WTC11 (cell line): Measurements from ENCODE around the gene FKBP10. TPM values are rescaled to one million over a fixed set of nuclear protein-coding genes. Genes with fewer than 3 reads are reported as not detected.

Experiments
- ATAC-seq: fragments of 200-7000 bp; cut with Tn5 transposase; 2 replicates; pipeline ENCODE4 v1.10.0; 2021; ENCODE audit warnings: mild to moderate bottlenecking, moderate library complexity
- Bru-seq: library from RNA; stranded (reverse); fragments of 400-500 nt; gene quantifications from one replicate; lab custom pipeline; 2021; lab: Mats Ljungman, UMichigan
- CTCF ChIA-PET: fragments of 300-600 bp; sonication (Branson Sonifier 250); formaldehyde crosslinking; loops from one replicate; lab custom pipeline; 2021; ENCODE audit warnings: antibody characterized with exemption; lab: Charles Lee
- POLR2A ChIA-PET: fragments of 350-600 bp; sonication (Branson Sonifier 250); formaldehyde crosslinking; loops from one replicate; lab custom pipeline; 2021; ENCODE audit warnings: antibody characterized with exemption; lab: Charles Lee
- DNase-seq: peaks from one replicate; pipeline ENCODE4 v3.0.0; 2021; ENCODE audit warnings: low spot score
- H3K27ac Mint-ChIP-seq: 2 replicates; pipeline ENCODE4 v1.8.0; 2021; ENCODE audit warnings: mixed read lengths
- H3K27me3 Mint-ChIP-seq: 2 replicates; pipeline ENCODE4 v1.8.0; 2021; ENCODE audit warnings: low read depth, mild to moderate bottlenecking, moderate library complexity, mixed read lengths
- H3K36me3 Mint-ChIP-seq: 2 replicates; pipeline ENCODE4 v1.8.0; 2021; ENCODE audit warnings: mixed read lengths
- H3K4me1 Mint-ChIP-seq: 2 replicates; pipeline ENCODE4 v1.8.0; 2022; ENCODE audit warnings: mixed read lengths
- H3K4me3 Mint-ChIP-seq: 2 replicates; pipeline ENCODE4 v1.8.0; 2021; ENCODE audit warnings: mild to moderate bottlenecking, moderate library complexity, mixed read lengths
- H3K9me3 Mint-ChIP-seq: 2 replicates; pipeline ENCODE4 v1.8.0; 2021; ENCODE audit warnings: mixed read lengths
- ATF1 ChIP-seq: sonication (generic); formaldehyde crosslinking; IDR thresholded peaks from 2 replicates; pipeline ENCODE4 v1.8.1; 2023; ENCODE audit warnings: mild to moderate bottlenecking, moderate library complexity, missing genetic modification reagents
- GRHL2 ChIP-seq: fragments of 250-450 bp; sonication (Bioruptor Pico); IDR thresholded peaks from 2 replicates; pipeline ENCODE4 v1.8.0; 2022; ENCODE audit warnings: mild to moderate bottlenecking, moderate library complexity; ENCODE audit not compliant: insufficient replicate concordance, severe bottlenecking
- KAT7 ChIP-seq: sonication (generic); formaldehyde crosslinking; IDR thresholded peaks from 2 replicates; pipeline ENCODE4 v1.8.1; 2023; ENCODE audit warnings: missing genetic modification reagents, mild to moderate bottlenecking, borderline replicate concordance
- NFATC4 ChIP-seq: fragments of 250-450 bp; sonication (Bioruptor Pico); IDR thresholded peaks from 2 replicates; pipeline ENCODE4 v1.9.0; 2021; ENCODE audit warnings: mild to moderate bottlenecking
- SOX15 ChIP-seq: fragments of 250-450 bp; sonication (Bioruptor Pico); IDR thresholded peaks from 2 replicates; pipeline ENCODE4 v1.9.0; 2021; ENCODE audit warnings: mild to moderate bottlenecking
- TCF7 ChIP-seq: sonication (generic); formaldehyde crosslinking; IDR thresholded peaks from 2 replicates; pipeline ENCODE4 v1.8.0; 2022; ENCODE audit warnings: mild to moderate bottlenecking, low read depth, missing genetic modification reagents, moderate library complexity
- TEAD1 ChIP-seq: sonication (generic); formaldehyde crosslinking; IDR thresholded peaks from 2 replicates; pipeline ENCODE4 v1.8.0; 2022; ENCODE audit warnings: mild to moderate bottlenecking, missing genetic modification reagents
- ZNF219 ChIP-seq: sonication (generic); formaldehyde crosslinking; IDR thresholded peaks from 2 replicates; pipeline ENCODE4 v1.8.0; 2023; ENCODE audit warnings: missing genetic modification reagents, mild to moderate bottlenecking, borderline replicate concordance
- ZNF232 ChIP-seq: sonication (generic); formaldehyde crosslinking; IDR thresholded peaks from 2 replicates; pipeline ENCODE4 v1.8.0; 2022; ENCODE audit warnings: mild to moderate bottlenecking, missing genetic modification reagents
- ZNF416 ChIP-seq: fragments of 250-450 bp; sonication (Bioruptor Pico); IDR thresholded peaks from 2 replicates; pipeline ENCODE4 v1.9.0; 2021; ENCODE audit warnings: mild to moderate bottlenecking, inconsistent platforms
- ZNF423 ChIP-seq: fragments of 250-450 bp; sonication (Bioruptor Pico); IDR thresholded peaks from 2 replicates; pipeline ENCODE4 v2.1.2; 2022; ENCODE audit warnings: mild to moderate bottlenecking, moderate library complexity
- long read RNA-seq, 3 experiments: library from RNA in 1 of 3; library from capped mRNA in 1 of 3; library from polyadenylated mRNA in 1 of 3; unstranded in 2 of 3; stranded (forward) in 1 of 3; transcript quantifications; one replicate each; pipeline ENCODE4 v2.0.0, GENCODE V29; 2021
- total RNA-seq: library from RNA; stranded (reverse); gene quantifications from 3 replicates; pipeline ENCODE4 v1.2.3, GENCODE V29; 2021
- TF ChIP-seq, protein P1 (sequence below): sonication (generic); formaldehyde crosslinking; IDR thresholded peaks from 2 replicates; pipeline ENCODE4 v1.8.0; 2022; ENCODE audit warnings: mild to moderate bottlenecking, missing genetic modification reagents
- TF ChIP-seq, protein P2 (sequence below): fragments of 250-450 bp; sonication (Bioruptor Pico); IDR thresholded peaks from 2 replicates; pipeline ENCODE4 v1.9.0; 2021; ENCODE audit warnings: mild to moderate bottlenecking
- TF ChIP-seq, protein P3 (sequence below): sonication (generic); formaldehyde crosslinking; IDR thresholded peaks from 2 replicates; pipeline ENCODE4 v1.8.1; 2023; ENCODE audit warnings: mild to moderate bottlenecking, missing genetic modification reagents, moderate library complexity
- TF ChIP-seq, protein P4 (sequence below): sonication (generic); formaldehyde crosslinking; IDR thresholded peaks from 2 replicates; pipeline ENCODE4 v1.8.1; 2023; ENCODE audit warnings: mild to moderate bottlenecking, missing genetic modification reagents
- TF ChIP-seq, protein P5 (sequence below): sonication (generic); formaldehyde crosslinking; IDR thresholded peaks from 2 replicates; pipeline ENCODE4 v1.8.1; 2023; ENCODE audit warnings: mild to moderate bottlenecking, missing genetic modification reagents, borderline replicate concordance
- TF ChIP-seq, protein P6 (sequence below): sonication (generic); formaldehyde crosslinking; IDR thresholded peaks from 2 replicates; pipeline ENCODE4 v1.8.0; 2022; ENCODE audit warnings: missing genetic modification reagents

The FKBP10 gene, protein sequence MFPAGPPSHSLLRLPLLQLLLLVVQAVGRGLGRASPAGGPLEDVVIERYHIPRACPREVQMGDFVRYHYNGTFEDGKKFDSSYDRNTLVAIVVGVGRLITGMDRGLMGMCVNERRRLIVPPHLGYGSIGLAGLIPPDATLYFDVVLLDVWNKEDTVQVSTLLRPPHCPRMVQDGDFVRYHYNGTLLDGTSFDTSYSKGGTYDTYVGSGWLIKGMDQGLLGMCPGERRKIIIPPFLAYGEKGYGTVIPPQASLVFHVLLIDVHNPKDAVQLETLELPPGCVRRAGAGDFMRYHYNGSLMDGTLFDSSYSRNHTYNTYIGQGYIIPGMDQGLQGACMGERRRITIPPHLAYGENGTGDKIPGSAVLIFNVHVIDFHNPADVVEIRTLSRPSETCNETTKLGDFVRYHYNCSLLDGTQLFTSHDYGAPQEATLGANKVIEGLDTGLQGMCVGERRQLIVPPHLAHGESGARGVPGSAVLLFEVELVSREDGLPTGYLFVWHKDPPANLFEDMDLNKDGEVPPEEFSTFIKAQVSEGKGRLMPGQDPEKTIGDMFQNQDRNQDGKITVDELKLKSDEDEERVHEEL
- total RNA-seq (227 to 243 TPM (median 232 TPM) in 3 replicates), Bru-seq, nascent RNA (percentile 82 among the genes with signal in this experiment)
- long read RNA-seq, experiment 1, transcript FKBP10-201 (10 exons, 2,662 nt) = major isoform, 30 of 75 reads
- long read RNA-seq, experiment 1, partial matches to known transcripts = 10 of 75 reads
- long read RNA-seq, experiment 1, other reads (novel, unspliced or antisense) = 30 of 75 reads
- long read RNA-seq, experiment 2, transcript FKBP10-204 (3 exons, 1,129 nt) = minor isoform, 15 of 182 reads
- long read RNA-seq, experiment 2, transcript FKBP10-207 (4 exons, 837 nt) = minor isoform, 9 of 182 reads
- long read RNA-seq, experiment 2, transcript FKBP10-201 (10 exons, 2,662 nt) = major isoform, 52 of 182 reads
- long read RNA-seq, experiment 2, partial matches to known transcripts = 78 of 182 reads
- long read RNA-seq, experiment 2, other reads (novel, unspliced or antisense) = 28 of 182 reads
- long read RNA-seq, experiment 3, transcript FKBP10-201 (10 exons, 2,662 nt) = major isoform, 12 of 52 reads
- long read RNA-seq, experiment 3, partial matches to known transcripts = 27 of 52 reads
- long read RNA-seq, experiment 3, other reads (novel, unspliced or antisense) = 13 of 52 reads

DNA sequence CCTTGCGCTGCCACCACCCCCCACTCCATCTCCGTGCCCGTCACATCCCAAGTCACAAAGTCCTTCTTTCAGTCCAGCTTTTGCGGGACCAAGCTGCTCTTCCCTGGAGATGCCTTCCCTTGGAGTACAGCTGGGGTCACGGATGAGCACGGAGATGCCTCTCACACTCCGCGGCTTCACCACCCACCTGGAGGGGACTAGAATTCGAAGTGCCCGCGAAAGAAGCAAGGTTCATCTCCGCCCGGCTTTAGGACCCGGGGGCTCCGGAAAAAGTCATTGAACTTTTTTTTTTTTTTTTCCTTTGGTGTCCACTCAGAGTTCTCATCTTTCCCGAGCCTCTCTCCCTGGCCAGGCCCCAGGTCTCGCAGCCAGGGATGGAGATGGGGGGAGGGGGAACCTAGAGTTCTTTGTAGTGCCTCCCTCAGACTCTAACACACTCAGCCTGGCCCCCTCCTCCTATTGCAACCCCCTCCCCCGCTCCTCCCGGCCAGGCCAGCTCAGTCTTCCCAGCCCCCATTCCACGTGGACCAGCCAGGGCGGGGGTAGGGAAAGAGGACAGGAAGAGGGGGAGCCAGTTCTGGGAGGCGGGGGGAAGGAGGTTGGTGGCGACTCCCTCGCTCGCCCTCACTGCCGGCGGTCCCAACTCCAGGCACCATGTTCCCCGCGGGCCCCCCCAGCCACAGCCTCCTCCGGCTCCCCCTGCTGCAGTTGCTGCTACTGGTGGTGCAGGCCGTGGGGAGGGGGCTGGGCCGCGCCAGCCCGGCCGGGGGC lies at the start of gene FKBP10:
FKBP10 (plus strand) TSS at position 624 of the 771 bp plus-strand sequence; CDS start at position 655, 31 bp downstream.
- POLR2A ChIA-PET = interaction anchor here (0.6 to 4.3 kb wide), 8 partner anchors 25 to 204 kb away, joined by 3 to 62 read pairs (median 4); partner anchors contain the start of genes DNAJC7, EIF1, HAP1 and JUP
- Mint-ChIP-seq H3K4me3 (peak within 1 kb of the TSS; percentile 98), H3K27ac (peak within 1 kb of the TSS; percentile 95), H3K9me3 (no peaks in the 10 kb centered on the region), H3K36me3 (peaks cover 16% of the 10 kb centered on the region), H3K27me3 (peaks cover 7% of the 10 kb centered on the region), H3K4me1 (peaks cover 24% of the 10 kb centered on the region)
- DNase-seq (peak; percentile 90), ATAC-seq (peak; percentile 72)
- CTCF ChIA-PET = interaction anchor here (0.6 to 4.6 kb wide), 8 partner anchors 11 to 262 kb away, joined by 3 to 91 read pairs (median 6); partner anchors contain the start of genes JUP and KLHL11
- TF ChIP-seq, protein P1, sequence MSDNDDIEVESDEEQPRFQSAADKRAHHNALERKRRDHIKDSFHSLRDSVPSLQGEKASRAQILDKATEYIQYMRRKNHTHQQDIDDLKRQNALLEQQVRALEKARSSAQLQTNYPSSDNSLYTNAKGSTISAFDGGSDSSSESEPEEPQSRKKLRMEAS (CRISPR knock-in tag) = peak; percentile 78; the same call in 1 of the 2 replicates
- TF ChIP-seq, protein P2, sequence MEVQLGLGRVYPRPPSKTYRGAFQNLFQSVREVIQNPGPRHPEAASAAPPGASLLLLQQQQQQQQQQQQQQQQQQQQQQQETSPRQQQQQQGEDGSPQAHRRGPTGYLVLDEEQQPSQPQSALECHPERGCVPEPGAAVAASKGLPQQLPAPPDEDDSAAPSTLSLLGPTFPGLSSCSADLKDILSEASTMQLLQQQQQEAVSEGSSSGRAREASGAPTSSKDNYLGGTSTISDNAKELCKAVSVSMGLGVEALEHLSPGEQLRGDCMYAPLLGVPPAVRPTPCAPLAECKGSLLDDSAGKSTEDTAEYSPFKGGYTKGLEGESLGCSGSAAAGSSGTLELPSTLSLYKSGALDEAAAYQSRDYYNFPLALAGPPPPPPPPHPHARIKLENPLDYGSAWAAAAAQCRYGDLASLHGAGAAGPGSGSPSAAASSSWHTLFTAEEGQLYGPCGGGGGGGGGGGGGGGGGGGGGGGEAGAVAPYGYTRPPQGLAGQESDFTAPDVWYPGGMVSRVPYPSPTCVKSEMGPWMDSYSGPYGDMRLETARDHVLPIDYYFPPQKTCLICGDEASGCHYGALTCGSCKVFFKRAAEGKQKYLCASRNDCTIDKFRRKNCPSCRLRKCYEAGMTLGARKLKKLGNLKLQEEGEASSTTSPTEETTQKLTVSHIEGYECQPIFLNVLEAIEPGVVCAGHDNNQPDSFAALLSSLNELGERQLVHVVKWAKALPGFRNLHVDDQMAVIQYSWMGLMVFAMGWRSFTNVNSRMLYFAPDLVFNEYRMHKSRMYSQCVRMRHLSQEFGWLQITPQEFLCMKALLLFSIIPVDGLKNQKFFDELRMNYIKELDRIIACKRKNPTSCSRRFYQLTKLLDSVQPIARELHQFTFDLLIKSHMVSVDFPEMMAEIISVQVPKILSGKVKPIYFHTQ = no peak
- TF ChIP-seq TEAD1 (peak; percentile 25; the same call in 1 of the 2 replicates), ZNF423 (CRISPR knock-in tag) (no peak), ZNF219 (CRISPR knock-in tag) (no peak), ZNF232 (peak; percentile 38; the same call in 1 of the 2 replicates), SOX15 (no peak), ATF1 (no peak), ZNF416 (CRISPR knock-in tag) (no peak), NFATC4 (CRISPR knock-in tag) (no peak), TCF7 (CRISPR knock-in tag) (no peak), KAT7 (no peak), GRHL2 (no peak)
- TF ChIP-seq, protein P3, sequence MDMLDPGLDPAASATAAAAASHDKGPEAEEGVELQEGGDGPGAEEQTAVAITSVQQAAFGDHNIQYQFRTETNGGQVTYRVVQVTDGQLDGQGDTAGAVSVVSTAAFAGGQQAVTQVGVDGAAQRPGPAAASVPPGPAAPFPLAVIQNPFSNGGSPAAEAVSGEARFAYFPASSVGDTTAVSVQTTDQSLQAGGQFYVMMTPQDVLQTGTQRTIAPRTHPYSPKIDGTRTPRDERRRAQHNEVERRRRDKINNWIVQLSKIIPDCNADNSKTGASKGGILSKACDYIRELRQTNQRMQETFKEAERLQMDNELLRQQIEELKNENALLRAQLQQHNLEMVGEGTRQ (CRISPR knock-in tag) = peak; percentile 43
- TF ChIP-seq, protein P4, sequence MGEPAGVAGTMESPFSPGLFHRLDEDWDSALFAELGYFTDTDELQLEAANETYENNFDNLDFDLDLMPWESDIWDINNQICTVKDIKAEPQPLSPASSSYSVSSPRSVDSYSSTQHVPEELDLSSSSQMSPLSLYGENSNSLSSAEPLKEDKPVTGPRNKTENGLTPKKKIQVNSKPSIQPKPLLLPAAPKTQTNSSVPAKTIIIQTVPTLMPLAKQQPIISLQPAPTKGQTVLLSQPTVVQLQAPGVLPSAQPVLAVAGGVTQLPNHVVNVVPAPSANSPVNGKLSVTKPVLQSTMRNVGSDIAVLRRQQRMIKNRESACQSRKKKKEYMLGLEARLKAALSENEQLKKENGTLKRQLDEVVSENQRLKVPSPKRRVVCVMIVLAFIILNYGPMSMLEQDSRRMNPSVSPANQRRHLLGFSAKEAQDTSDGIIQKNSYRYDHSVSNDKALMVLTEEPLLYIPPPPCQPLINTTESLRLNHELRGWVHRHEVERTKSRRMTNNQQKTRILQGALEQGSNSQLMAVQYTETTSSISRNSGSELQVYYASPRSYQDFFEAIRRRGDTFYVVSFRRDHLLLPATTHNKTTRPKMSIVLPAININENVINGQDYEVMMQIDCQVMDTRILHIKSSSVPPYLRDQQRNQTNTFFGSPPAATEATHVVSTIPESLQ (CRISPR knock-in tag) = no peak
- TF ChIP-seq, protein P5, sequence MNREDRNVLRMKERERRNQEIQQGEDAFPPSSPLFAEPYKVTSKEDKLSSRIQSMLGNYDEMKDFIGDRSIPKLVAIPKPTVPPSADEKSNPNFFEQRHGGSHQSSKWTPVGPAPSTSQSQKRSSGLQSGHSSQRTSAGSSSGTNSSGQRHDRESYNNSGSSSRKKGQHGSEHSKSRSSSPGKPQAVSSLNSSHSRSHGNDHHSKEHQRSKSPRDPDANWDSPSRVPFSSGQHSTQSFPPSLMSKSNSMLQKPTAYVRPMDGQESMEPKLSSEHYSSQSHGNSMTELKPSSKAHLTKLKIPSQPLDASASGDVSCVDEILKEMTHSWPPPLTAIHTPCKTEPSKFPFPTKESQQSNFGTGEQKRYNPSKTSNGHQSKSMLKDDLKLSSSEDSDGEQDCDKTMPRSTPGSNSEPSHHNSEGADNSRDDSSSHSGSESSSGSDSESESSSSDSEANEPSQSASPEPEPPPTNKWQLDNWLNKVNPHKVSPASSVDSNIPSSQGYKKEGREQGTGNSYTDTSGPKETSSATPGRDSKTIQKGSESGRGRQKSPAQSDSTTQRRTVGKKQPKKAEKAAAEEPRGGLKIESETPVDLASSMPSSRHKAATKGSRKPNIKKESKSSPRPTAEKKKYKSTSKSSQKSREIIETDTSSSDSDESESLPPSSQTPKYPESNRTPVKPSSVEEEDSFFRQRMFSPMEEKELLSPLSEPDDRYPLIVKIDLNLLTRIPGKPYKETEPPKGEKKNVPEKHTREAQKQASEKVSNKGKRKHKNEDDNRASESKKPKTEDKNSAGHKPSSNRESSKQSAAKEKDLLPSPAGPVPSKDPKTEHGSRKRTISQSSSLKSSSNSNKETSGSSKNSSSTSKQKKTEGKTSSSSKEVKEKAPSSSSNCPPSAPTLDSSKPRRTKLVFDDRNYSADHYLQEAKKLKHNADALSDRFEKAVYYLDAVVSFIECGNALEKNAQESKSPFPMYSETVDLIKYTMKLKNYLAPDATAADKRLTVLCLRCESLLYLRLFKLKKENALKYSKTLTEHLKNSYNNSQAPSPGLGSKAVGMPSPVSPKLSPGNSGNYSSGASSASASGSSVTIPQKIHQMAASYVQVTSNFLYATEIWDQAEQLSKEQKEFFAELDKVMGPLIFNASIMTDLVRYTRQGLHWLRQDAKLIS (CRISPR knock-in tag) = 0 out of 2 replicates have a peak, but pooled peaks have one; percentile 8
- TF ChIP-seq, protein P6, sequence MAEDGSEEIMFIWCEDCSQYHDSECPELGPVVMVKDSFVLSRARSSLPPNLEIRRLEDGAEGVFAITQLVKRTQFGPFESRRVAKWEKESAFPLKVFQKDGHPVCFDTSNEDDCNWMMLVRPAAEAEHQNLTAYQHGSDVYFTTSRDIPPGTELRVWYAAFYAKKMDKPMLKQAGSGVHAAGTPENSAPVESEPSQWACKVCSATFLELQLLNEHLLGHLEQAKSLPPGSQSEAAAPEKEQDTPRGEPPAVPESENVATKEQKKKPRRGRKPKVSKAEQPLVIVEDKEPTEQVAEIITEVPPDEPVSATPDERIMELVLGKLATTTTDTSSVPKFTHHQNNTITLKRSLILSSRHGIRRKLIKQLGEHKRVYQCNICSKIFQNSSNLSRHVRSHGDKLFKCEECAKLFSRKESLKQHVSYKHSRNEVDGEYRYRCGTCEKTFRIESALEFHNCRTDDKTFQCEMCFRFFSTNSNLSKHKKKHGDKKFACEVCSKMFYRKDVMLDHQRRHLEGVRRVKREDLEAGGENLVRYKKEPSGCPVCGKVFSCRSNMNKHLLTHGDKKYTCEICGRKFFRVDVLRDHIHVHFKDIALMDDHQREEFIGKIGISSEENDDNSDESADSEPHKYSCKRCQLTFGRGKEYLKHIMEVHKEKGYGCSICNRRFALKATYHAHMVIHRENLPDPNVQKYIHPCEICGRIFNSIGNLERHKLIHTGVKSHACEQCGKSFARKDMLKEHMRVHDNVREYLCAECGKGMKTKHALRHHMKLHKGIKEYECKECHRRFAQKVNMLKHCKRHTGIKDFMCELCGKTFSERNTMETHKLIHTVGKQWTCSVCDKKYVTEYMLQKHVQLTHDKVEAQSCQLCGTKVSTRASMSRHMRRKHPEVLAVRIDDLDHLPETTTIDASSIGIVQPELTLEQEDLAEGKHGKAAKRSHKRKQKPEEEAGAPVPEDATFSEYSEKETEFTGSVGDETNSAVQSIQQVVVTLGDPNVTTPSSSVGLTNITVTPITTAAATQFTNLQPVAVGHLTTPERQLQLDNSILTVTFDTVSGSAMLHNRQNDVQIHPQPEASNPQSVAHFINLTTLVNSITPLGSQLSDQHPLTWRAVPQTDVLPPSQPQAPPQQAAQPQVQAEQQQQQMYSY (CRISPR knock-in tag) = no peak
